Activated naive CD4-positive, alpha-beta T cell (primary cell): ENCODE data around the gene RNF8.
"Not testable (repeated sequence)": the region's sequence is repeated elsewhere in the genome, so short reads cannot be mapped to it uniquely, and the experiment has no call there.

ENCODE experiments used
- DNase-seq, 4 experiments: peaks; one replicate each; lab custom pipeline; 2025; lab: John Stamatoyannopoulos, UW

Gene RNF8

DNA sequence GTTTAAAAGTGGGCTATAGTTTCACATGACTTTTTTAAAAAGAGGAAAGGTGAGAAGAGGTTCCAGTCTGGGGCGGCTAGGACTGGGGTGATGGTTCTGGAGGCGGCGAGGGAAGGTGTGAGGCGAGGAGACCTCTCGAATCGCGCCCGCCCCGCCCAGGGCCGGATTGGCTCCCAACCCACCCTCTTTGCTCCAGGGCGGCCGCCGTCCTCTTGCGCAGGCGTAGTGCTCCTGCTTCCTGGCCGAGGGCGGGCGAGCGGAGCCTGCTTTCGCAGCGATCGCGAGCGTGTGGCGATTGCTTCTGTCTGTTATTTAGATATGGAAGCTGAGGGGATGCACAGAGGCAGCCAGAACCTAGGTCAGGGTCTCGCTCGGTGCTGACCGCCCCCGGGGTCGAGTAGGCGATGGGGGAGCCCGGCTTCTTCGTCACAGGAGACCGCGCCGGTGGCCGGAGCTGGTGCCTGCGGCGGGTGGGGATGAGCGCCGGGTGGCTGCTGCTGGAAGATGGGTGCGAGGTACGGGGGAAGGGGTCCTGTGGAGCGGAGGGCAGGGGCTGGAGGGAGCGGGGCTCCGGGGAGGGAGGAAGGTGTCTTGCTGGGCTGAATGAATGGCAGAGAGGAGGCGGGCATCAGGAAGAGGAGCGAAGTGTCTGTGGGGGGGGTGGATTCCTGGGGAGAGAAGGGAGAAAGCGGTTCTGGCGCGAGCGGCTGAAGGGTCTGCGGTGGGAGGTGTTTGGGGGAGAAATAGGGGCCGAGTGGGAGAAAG, at the start of gene RNF8:
Gene RNF8, plus strand, starts transcription at position 223 of the 765 bp plus-strand sequence. Its CDS starts 182 bp downstream, at position 405.
- DNase-seq: peak; percentile 55 to 79 (median 66)

GRCh38 chr6:37304766-37305165, 49.0 kb upstream of the RNF8 start:
- DNase-seq: no peak

DNA sequence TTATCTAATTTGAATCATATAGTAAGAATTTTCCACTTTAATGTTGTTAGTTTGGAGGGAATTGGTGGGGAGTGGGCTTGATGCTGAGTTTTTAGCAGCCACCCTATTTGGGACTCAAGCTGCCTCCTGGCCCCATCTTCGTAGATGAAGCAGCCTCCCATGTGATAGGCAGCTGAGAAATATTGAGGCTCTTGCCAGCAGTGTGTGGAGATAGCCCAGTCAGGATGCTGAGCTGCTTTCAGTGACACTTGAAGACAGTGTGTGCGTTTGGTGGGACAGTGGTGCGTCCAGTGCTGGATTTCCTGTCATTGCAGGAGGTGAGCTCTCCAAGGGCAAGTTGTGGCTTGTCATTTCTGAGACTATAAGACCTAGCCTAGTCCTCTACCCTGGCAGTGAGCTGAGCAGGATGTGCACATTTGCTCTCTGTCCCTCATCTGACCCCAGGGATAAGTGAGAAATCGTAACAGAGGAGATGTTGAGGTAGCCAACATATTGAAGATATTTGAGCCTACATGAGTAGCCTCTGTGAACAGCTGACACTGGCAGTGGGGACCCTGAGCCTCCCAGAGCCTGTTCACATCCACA, 47.9 kb upstream of the RNF8 start:
- no peak for DNase-seq

DNA sequence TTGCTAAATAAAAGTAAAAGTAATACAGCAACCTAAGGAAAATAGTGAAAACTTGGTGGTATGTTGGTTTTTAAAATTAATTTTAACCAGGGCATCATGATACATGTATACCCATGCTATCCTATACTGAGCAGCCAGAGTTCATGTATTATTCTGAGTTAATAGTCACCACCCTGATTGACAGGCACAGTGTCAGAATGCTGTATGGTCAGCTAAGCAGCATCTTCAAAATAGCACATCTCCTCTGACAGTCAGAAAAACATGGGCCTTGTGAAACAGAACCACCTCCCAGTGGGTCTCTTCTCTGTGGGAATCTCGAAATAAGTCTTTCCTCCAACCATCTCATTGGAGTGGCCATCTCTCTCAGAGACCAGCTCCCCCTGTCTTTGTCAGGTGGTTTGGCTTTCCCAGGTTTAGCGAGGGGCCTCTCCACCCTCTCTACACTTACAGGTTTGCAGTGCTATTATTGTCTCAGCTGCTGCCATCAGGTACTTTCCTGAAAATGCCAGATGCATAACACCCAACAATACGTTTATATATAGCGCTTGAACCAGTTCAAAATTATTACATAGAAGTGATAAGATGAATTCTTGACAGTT, 47.1 kb upstream of the RNF8 start:
- no peak for DNase-seq

- DNase-seq: not testable (repeated sequence)
Measured at GRCh38 chr6:37307484-37307883, 46.3 kb upstream of the RNF8 start.

DNA sequence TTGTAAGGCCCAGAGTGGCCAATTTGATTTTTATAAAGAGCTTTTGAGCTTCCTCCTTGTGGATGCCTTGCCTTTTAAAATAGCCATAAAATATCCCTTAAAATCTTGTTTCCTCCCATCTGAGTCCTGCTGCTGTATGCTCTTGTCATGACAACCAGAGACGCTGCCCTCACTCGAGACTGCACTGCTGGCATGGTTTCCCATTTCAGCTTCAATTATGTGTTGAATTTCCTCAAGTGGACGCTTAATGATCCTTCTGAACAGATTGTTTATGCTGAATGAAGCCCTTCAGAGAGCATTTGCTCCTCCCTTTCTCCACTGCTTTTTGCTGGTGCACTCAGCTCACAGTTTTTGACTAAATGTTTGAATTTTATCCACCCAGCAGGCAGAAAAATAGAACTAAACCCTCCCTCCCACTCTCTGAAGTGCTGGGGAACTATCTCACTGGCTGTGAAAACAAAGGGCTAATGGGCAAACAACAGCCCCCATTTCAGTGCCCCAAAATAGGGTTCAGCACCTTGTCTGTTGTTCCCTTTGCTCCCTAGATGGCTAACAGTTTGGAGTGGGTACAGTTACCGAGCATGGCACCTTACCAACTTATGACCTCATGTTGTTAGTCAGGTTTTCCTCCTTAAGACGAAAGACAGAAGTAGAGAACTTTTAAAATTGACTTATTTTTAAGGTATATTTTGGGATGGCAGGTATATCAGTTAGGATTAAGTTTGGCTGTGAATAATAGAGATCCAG, 45.5 kb upstream of the RNF8 start:
- no peak for DNase-seq

DNA sequence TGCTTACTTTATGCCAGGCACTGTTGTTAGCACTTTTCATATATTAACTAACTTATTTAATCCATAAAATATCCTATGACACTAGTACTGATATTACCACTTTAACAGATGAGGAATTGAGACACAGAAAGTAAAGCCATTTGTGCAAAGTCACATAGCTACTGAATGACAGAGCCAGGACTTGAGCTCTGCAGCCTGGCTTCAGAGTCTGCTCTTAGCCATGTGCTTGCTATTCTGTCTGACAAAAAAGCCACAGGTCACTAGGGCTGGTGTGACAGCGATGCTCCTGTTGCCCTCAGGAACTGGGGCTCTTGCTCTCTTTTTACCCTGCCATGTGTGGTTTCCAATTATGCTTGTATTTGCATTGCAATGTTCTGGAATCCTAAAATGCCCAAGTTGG, 44.7 kb upstream of the RNF8 start:
- no peak for DNase-seq

GRCh38 chr6:37309692-37310091, 44.1 kb upstream of the RNF8 start:
- no peak for DNase-seq

DNA sequence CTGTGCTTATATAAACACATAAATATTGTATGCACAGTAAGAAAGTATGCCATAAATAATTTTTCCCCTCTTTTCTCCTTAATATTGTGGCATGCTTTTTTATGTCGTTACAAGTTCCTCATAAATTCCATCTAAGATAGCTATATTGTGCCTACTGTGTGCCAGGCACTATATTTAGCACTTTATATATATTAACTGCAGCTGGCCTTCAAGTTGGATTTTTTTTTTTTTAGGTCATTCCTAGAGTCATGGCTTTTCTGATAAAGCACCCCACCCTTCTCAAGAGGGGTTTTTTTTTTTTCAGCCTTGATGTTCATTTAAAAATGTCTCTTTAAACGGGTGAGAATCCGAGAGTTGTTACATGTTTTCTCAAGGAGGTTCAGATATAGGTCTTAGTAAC, 42.8 kb upstream of the RNF8 start:
- DNase-seq: no peak

GRCh38 chr6:37311741-37312473, 41.9 kb upstream of the RNF8 start:
- no peak for DNase-seq

GRCh38 chr6:37313723-37314486, 39.9 kb upstream of the RNF8 start:
- DNase-seq: no peak

- DNase-seq: peak in 1 of 4 experiments; percentile 11
Measured at GRCh38 chr6:37314487-37315156, 39.2 kb upstream of the RNF8 start.

- DNase-seq: no peak
Measured at GRCh38 chr6:37315157-37315515, 38.6 kb upstream of the RNF8 start.

DNA sequence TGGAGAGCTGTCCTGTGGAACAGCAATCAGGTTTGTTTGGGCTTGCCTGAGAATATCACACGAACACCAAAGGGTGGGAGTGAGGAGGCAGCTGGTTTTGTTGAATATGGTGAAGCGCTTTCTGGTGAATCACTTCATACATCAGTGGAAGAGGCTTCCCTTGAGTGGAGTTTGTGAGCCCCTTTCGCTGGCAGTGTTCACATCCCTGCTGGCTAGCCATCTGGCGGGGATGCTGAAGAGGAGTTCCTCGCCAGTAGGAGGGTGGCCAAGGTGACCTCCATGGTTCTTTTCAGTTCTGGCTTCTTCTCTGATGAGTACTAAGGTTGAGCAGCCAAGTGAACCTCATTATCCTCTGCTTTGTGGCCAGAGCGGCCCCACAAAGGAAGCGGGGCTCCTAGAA, 37.7 kb upstream of the RNF8 start:
- DNase-seq: no peak

DNA sequence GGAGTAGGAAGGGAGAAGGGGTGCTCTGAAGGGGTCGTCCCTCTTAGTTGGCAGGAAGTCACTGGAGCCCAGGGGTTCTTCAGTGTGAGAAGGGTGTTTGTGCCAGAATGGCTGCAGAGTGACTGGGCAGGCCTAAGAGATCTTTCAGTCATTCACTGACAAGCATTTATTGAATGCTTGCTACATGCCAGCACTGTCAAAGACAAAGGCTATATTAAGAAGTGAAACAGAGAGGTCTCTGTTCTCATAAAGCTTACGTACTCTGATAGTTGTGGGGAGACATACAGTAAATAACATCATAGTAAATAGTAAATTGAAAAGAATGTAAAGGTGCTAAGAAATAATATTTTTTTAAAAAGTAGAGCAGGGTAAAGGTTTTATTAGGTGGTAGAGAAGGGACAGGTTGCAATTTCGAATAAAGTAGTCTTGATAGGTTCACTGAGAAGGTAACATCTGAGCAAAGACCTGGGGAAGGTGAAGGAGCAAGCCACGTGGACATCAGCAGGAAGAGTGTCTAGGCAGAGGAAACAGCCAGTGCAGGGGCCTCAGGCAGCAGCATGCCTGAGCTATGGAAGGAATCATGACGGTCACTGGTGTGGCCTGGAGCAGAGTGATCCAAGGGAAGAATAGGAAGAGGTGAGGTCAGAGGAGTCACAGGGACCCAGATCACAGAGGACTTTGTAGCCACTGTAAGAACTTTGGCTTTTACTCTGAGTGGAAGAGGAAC, 36.3 kb upstream of the RNF8 start:
- no peak for DNase-seq

GRCh38 chr6:37319156-37319555, 34.6 kb upstream of the RNF8 start:
- no peak for DNase-seq

GRCh38 chr6:37319856-37320480, 33.8 kb upstream of the RNF8 start:
- DNase-seq: no peak

- DNase-seq: no peak
Measured at GRCh38 chr6:37320646-37321045, 33.1 kb upstream of the RNF8 start.

DNA sequence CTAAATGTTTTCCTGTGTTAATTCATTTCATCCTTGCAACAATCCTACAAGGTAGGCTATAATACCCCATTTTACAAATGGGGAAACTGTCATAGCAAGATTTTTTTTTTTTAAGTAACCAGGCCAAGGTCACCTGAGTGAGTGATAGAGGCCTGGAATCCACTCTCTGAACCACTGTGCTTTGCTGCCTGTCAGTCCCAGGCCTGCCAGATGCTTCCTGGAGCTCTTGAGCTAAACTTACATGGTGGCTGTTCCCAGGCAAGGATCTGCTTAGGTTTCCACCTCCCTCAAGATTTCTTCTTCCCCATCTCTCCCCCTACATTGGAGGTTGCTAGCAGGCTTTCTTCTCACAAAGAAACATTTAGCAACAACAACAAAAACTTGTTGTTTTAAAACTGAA, 32.7 kb upstream of the RNF8 start:
- no peak for DNase-seq
